PC-9 (cell line): ENCODE data around the gene FUT4. TPM values are rescaled to one million over a fixed set of nuclear protein-coding genes. Genes with fewer than 3 reads are reported as not detected.
A peak's percentile ranks its signal among the peaks of the same experiment; 100 is the strongest.

Experiments
- BruUV-seq: library from RNA; stranded (reverse); fragments of 400-500 nt; replicated peaks from 2 replicates; lab custom pipeline; 2021; lab: Mats Ljungman, UMichigan
- CTCF ChIA-PET: fragments of 300-600 bp; sonication (Branson Sonifier 250); formaldehyde crosslinking; loops from one replicate; lab custom pipeline; 2022; ENCODE audit warnings: antibody characterized with exemption; lab: Charles Lee
- POLR2A ChIA-PET: fragments of 300-600 bp; sonication (Branson Sonifier 250); formaldehyde crosslinking; loops from one replicate; lab custom pipeline; 2022; ENCODE audit warnings: antibody characterized with exemption; ENCODE audit not compliant: unreplicated experiment; lab: Charles Lee
- DNase-seq, 2 experiments: peaks; one replicate each; pipeline versions ENCODE4 v3.0.0 to v3.0.0-alpha.2; 2015 to 2022; ENCODE audit warnings: mixed read lengths in 1 of 2
- H2AFZ ChIP-seq: fragments of 200-600 bp; sonication (generic); 2 replicates; pipeline ENCODE4 v1.8.1; 2017; ENCODE audit warnings: antibody characterized with exemption
- H3F3A ChIP-seq: fragments of 200-600 bp; sonication (generic); 2 replicates; pipeline ENCODE4 v1.8.1; 2017; ENCODE audit warnings: antibody characterized with exemption, mild to moderate bottlenecking, low read depth; ENCODE audit not compliant: insufficient read depth
- H3K27ac ChIP-seq: fragments of 200-600 bp; sonication (generic); 2 replicates; pipeline ENCODE4 v1.6.1; 2016; ENCODE audit warnings: mixed run types
- H3K27me3 ChIP-seq: fragments of 200-600 bp; sonication (generic); 2 replicates; pipeline ENCODE4 v1.6.1; 2016; ENCODE audit warnings: low read depth, mixed run types; ENCODE audit not compliant: insufficient read depth
- H3K36me3 ChIP-seq: fragments of 200-600 bp; sonication (generic); 2 replicates; pipeline ENCODE4 v1.6.1; 2016; ENCODE audit warnings: low read depth, mixed run types
- H3K4me1 ChIP-seq: fragments of 200-600 bp; sonication (generic); replicated peaks from 2 replicates; pipeline ENCODE4 v1.6.1; 2016; ENCODE audit warnings: mixed run types; ENCODE audit not compliant: insufficient read depth
- H3K4me2 ChIP-seq: fragments of 200-600 bp; sonication (generic); 2 replicates; pipeline ENCODE4 v1.6.1; 2017; ENCODE audit warnings: mixed run types
- H3K4me3 ChIP-seq: fragments of 200-600 bp; sonication (generic); 2 replicates; pipeline ENCODE4 v1.6.1; 2016; ENCODE audit warnings: mixed run types
- H3K79me2 ChIP-seq: fragments of 200-600 bp; sonication (generic); 2 replicates; pipeline ENCODE4 v1.6.1; 2017; ENCODE audit warnings: low read depth, mixed run types
- H3K9me2 ChIP-seq: fragments of 200-600 bp; sonication (generic); 2 replicates; pipeline ENCODE4 v1.8.1; 2017; ENCODE audit warnings: mild to moderate bottlenecking; ENCODE audit not compliant: insufficient read depth
- H3K9me3 ChIP-seq: fragments of 200-600 bp; sonication (generic); 2 replicates; pipeline ENCODE4 v1.8.1; 2016; ENCODE audit warnings: low read depth; ENCODE audit not compliant: insufficient read depth
- H4K20me1 ChIP-seq: fragments of 200-600 bp; sonication (generic); 2 replicates; pipeline ENCODE4 v1.8.1; 2017; ENCODE audit not compliant: insufficient read depth
- EZH2 ChIP-seq: fragments of 200-600 bp; sonication (generic); IDR thresholded peaks from 2 replicates; pipeline ENCODE4 v1.8.0; 2017; ENCODE audit warnings: antibody characterized with exemption, low read depth
- intact Hi-C: fragments of 100-400 bp; cut with micrococcal nuclease; formaldehyde crosslinking; loops from one replicate; pipeline ENCODE4 v1.10.0; 2022; ENCODE audit not compliant: unreplicated experiment
- total RNA-seq: library from RNA; stranded (reverse); gene quantifications from 2 replicates; pipeline ENCODE4 v1.2.3, GENCODE V29; 2021
- TF ChIP-seq, protein P1 (sequence below): fragments of 200-600 bp; sonication (generic); conservative IDR thresholded peaks from 2 replicates; pipeline ENCODE4 v1.6.1; 2017; ENCODE audit warnings: mixed run types, antibody characterized with exemption, mild to moderate bottlenecking, moderate library complexity

The FUT4 gene
- total RNA-seq, 1 experiment from 2014 or later, result 1.9 TPM

DNA sequence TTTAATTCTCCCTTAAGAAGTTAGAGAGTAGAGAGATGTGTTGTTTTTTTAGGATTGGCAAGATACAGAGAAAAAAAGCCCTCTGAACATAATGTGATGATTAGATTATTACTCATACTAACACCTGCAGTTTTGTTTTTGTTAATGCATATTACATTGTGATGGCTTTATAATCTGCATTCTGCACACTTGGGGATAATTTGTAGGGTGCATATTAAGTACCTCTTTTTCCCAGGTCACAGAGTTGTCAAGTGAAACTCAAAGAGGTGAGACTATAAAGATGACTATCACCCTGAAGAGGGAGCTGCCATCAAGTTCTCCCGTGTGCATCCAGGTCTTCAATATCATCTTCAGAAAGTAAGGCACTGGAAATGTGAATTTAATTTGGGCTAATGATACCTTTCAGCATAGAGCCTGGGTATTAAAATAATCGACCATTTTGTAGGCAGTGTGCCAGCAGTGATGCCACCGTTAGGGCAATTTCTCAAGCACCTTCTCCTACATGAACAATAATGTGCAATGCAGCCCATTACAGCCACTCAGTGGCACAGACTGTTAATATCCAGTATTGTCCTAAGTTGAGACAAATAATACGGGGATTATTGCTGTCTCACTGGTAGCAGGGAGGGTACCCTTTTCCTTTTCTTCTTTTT is 39.6 kb downstream of the FUT4 start:
- no peak overlapping the region for H2AFZ ChIP-seq
- H3K4me1 ChIP-seq, result peaks cover 39% of the 10 kb centered on the region
- H3F3A ChIP-seq, result peaks cover 14% of the 10 kb centered on the region
- intact Hi-C loops, result no loop called here
- CTCF ChIA-PET, result no interaction called here
- no peaks in the 10 kb centered on the region for H3K9me3 ChIP-seq
- H3K79me2 ChIP-seq, result no peaks in the 10 kb centered on the region
- no peak for TF ChIP-seq EZH2
- TF ChIP-seq, protein P1, sequence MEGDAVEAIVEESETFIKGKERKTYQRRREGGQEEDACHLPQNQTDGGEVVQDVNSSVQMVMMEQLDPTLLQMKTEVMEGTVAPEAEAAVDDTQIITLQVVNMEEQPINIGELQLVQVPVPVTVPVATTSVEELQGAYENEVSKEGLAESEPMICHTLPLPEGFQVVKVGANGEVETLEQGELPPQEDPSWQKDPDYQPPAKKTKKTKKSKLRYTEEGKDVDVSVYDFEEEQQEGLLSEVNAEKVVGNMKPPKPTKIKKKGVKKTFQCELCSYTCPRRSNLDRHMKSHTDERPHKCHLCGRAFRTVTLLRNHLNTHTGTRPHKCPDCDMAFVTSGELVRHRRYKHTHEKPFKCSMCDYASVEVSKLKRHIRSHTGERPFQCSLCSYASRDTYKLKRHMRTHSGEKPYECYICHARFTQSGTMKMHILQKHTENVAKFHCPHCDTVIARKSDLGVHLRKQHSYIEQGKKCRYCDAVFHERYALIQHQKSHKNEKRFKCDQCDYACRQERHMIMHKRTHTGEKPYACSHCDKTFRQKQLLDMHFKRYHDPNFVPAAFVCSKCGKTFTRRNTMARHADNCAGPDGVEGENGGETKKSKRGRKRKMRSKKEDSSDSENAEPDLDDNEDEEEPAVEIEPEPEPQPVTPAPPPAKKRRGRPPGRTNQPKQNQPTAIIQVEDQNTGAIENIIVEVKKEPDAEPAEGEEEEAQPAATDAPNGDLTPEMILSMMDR, result no peak
- no peaks in the 10 kb centered on the region for H4K20me1 ChIP-seq
- no peaks in the 10 kb centered on the region for H3K36me3 ChIP-seq
- H3K9me2 ChIP-seq, result no peaks in the 10 kb centered on the region
- BruUV-seq, result no TSS peak
- no peaks in the 10 kb centered on the region for H3K27me3 ChIP-seq
- H3K27ac ChIP-seq, result no peak overlapping the region
- DNase-seq, result no peak
- H3K4me3 ChIP-seq, result no peak overlapping the region
- POLR2A ChIA-PET, result no interaction called here
- H3K4me2 ChIP-seq, result no peak overlapping the region

DNA sequence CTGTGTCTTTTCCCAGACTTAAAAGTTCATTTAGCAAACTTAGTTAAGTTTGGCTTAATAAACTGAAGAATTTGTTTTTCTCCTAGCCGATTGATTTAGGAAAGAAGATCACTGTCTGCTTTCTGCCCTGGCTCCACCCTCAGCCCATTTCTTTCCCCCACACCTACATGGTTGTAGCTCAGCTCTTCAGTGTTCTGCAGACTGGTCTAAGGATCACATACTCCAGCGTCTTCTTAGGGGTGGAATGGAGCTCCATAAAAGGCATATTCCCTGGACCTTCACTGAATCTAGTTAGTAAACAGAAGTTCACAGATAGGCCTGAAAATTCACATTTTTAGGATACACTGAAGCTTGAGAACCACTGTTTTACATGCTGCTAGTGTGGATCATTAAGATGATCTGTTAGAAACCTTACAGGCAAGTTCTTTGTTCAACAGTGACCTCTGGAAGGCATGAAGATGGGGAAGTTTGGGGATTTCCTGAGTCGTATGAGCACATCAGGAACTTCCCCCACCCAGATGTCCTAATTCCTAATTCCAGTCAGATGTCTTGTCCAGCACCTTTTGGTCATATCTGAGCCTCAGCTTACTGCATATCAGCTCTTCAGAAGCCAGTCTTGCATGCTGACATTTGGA is 40.3 kb downstream of the FUT4 start:
- no peaks in the 10 kb centered on the region for H4K20me1 ChIP-seq
- ChIA-PET CTCF (no interaction called here), POLR2A (interaction anchor here (0.7 kb wide), 1 partner anchor 18 kb away, joined by 4 read pairs; no protein-coding TSS in a partner anchor)
- no peak overlapping the region for H2AFZ ChIP-seq
- intact Hi-C loops, result no loop called here
- no peak overlapping the region for H3K4me3 ChIP-seq
- H3K9me2 ChIP-seq, result no peaks in the 10 kb centered on the region
- TF ChIP-seq EZH2, result no peak
- TF ChIP-seq, protein P1, result no peak
- DNase-seq, result no peak
- H3F3A ChIP-seq, result peaks cover 20% of the 10 kb centered on the region
- no peaks in the 10 kb centered on the region for H3K9me3 ChIP-seq
- H3K4me1 ChIP-seq, result peaks cover 45% of the 10 kb centered on the region
- H3K27me3 ChIP-seq, result no peaks in the 10 kb centered on the region
- H3K4me2 ChIP-seq, result peak overlapping the region; percentile 3; the same call in 1 of the 2 replicates
- no peaks in the 10 kb centered on the region for H3K36me3 ChIP-seq
- no peaks in the 10 kb centered on the region for H3K79me2 ChIP-seq
- H3K27ac ChIP-seq, result no peak overlapping the region
- BruUV-seq, result no TSS peak

DNA sequence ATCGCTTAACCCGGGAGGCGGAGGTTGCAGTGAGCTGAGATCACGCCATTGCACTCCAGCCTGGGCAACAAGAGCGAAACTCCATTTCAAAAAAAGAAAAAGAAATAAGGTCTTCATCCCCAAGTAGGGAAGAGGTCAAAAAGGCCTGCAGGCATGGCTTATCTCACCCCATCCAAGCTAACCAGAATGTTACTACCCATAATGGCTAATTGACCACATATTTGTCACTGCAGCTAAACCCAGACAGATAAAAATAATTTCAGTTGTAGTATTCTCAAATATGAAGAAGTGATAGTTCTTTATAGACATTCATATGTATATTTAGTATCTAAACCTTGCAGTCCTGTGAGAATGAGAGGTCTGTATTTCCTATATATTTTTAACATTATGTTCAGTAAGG is 41.3 kb downstream of the FUT4 start:
- Histone ChIP-seq H3K9me3 (no peaks in the 10 kb centered on the region), H3K4me1 (peaks cover 55% of the 10 kb centered on the region), H3F3A (peaks cover 30% of the 10 kb centered on the region), H4K20me1 (no peaks in the 10 kb centered on the region), H3K27ac (no peak overlapping the region), H3K27me3 (no peaks in the 10 kb centered on the region), H2AFZ (no peak overlapping the region), H3K36me3 (no peaks in the 10 kb centered on the region), H3K9me2 (no peaks in the 10 kb centered on the region), H3K4me2 (no peak overlapping the region), H3K4me3 (no peak overlapping the region), H3K79me2 (no peaks in the 10 kb centered on the region)
- no peak for DNase-seq
- intact Hi-C loops, result no loop called here
- BruUV-seq, result no TSS peak
- ChIA-PET POLR2A (no interaction called here), CTCF (no interaction called here)
- TF ChIP-seq EZH2, result no peak
- TF ChIP-seq, protein P1, result no peak
